IMR-90 (cell line): Measurements from ENCODE around the gene NKPD1. TPM values are rescaled to one million over a fixed set of nuclear protein-coding genes. Genes with fewer than 3 reads are reported as not detected.

Source experiments
- ATAC-seq: fragments of 200-7000 bp; cut with Tn5 transposase; 2 replicates; pipeline ENCODE4 v1.9.1; 2020; ENCODE audit warnings: low read depth, mild to moderate bottlenecking, moderate library complexity
- BruUV-seq: library from RNA; stranded (reverse); fragments of 400-500 nt; replicated peaks from 2 replicates; lab custom pipeline; 2021; lab: Mats Ljungman, UMichigan
- CTCF ChIA-PET: fragments of 300-600 bp; formaldehyde crosslinking; extraction: SDS; loops from one replicate; lab custom pipeline; 2021; ENCODE audit warnings: antibody characterized with exemption; lab: Yijun Ruan, JAX
- POLR2A ChIA-PET: fragments of 300-600 bp; sonication (Branson Sonifier 250); formaldehyde crosslinking; loops from one replicate; lab custom pipeline; 2022; ENCODE audit warnings: antibody characterized with exemption; ENCODE audit not compliant: unreplicated experiment; lab: Charles Lee
- DNase-seq: peaks from one replicate; pipeline ENCODE4 v3.0.0; 2013
- H2AFZ ChIP-seq: replicated peaks from 2 replicates; pipeline ENCODE3; 2013; ENCODE audit warnings: low read length, mild to moderate bottlenecking; ENCODE audit not compliant: poor library complexity
- H2AK5ac ChIP-seq: 2 replicates; pipeline ENCODE4 v1.6.1; 2013; ENCODE audit warnings: low read depth, low read length, inconsistent platforms
- H2AK9ac ChIP-seq: replicated peaks from 2 replicates; pipeline ENCODE3; 2013; ENCODE audit warnings: mild to moderate bottlenecking, low read depth, low read length, moderate library complexity; ENCODE audit not compliant: poor library complexity
- H2BK120ac ChIP-seq: 2 replicates; pipeline ENCODE4 v1.6.1; 2013; ENCODE audit warnings: low read depth, low read length, inconsistent platforms
- H2BK15ac ChIP-seq: 3 replicates; pipeline ENCODE4 v1.6.1; 2013; ENCODE audit warnings: low read depth, low read length, inconsistent platforms
- H2BK20ac ChIP-seq: 2 replicates; pipeline ENCODE4 v1.6.1; 2013; ENCODE audit warnings: low read depth, mild to moderate bottlenecking, inconsistent platforms, low read length, moderate library complexity
- H2BK5ac ChIP-seq: 2 replicates; pipeline ENCODE4 v1.6.1; 2013; ENCODE audit warnings: mild to moderate bottlenecking, low read depth, low read length, inconsistent platforms; ENCODE audit not compliant: poor library complexity, severe bottlenecking
- H3K14ac ChIP-seq: replicated peaks from 2 replicates; pipeline ENCODE4 v1.6.1; 2013; ENCODE audit warnings: low read depth, low read length, inconsistent platforms
- H3K18ac ChIP-seq: 2 replicates; pipeline ENCODE4 v1.6.1; 2013; ENCODE audit warnings: low read depth, low read length, control low read depth
- H3K23ac ChIP-seq: 2 replicates; pipeline ENCODE4 v1.6.1; 2013; ENCODE audit warnings: low read depth, low read length, inconsistent platforms
- H3K27ac ChIP-seq: 2 replicates; pipeline ENCODE4 v1.5.1; 2013; ENCODE audit warnings: mild to moderate bottlenecking, control low read depth, low read length; ENCODE audit not compliant: insufficient read depth
- H3K27me3 ChIP-seq: 2 replicates; pipeline ENCODE4 v1.6.1; 2013; ENCODE audit warnings: low read length; ENCODE audit not compliant: control insufficient read depth, insufficient read depth
- H3K36me3 ChIP-seq: 2 replicates; pipeline ENCODE4 v1.6.1; 2013; ENCODE audit warnings: low read length, mixed read lengths; ENCODE audit not compliant: control insufficient read depth, insufficient read depth
- H3K4ac ChIP-seq: 2 replicates; pipeline ENCODE4 v1.6.1; 2013; ENCODE audit warnings: low read depth, low read length, inconsistent platforms
- H3K4me1 ChIP-seq: 2 replicates; pipeline ENCODE4 v1.6.1; 2013; ENCODE audit warnings: low read length, mixed read lengths; ENCODE audit not compliant: control insufficient read depth, insufficient read depth
- H3K4me2 ChIP-seq: 2 replicates; pipeline ENCODE4 v1.6.1; 2013; ENCODE audit warnings: low read depth, mild to moderate bottlenecking, control low read depth, low read length, moderate library complexity
- H3K4me3 ChIP-seq: 2 replicates; pipeline ENCODE4 v1.5.1; 2013; ENCODE audit warnings: low read depth, mild to moderate bottlenecking, control low read depth, low read length, moderate library complexity; ENCODE audit not compliant: insufficient read depth
- H3K56ac ChIP-seq: 2 replicates; pipeline ENCODE4 v1.6.1; 2013; ENCODE audit warnings: low read length, inconsistent platforms; ENCODE audit not compliant: insufficient read depth; ENCODE audit errors: extremely low read depth
- H3K79me1 ChIP-seq, 2 experiments: 2 replicates each; pipeline ENCODE4 v1.6.1; 2013; ENCODE audit warnings: low read length in 2 of 2, inconsistent platforms in 1 of 2, low read depth in 1 of 2
- H3K9ac ChIP-seq: 2 replicates; pipeline ENCODE4 v1.6.1; 2013; ENCODE audit warnings: low read depth, low read length, control low read depth
- H3K9me1 ChIP-seq: 2 replicates; pipeline ENCODE4 v1.6.1; 2013; ENCODE audit warnings: low read length, inconsistent platforms; ENCODE audit not compliant: insufficient read depth
- H3K9me3 ChIP-seq: 2 replicates; pipeline ENCODE4 v1.6.1; 2013; ENCODE audit warnings: low read length; ENCODE audit not compliant: control insufficient read depth, insufficient read depth
- H4K20me1 ChIP-seq: 2 replicates; pipeline ENCODE4 v1.6.1; 2013; ENCODE audit warnings: low read length, inconsistent platforms; ENCODE audit not compliant: insufficient read depth
- H4K5ac ChIP-seq: 2 replicates; pipeline ENCODE4 v1.6.1; 2013; ENCODE audit warnings: mild to moderate bottlenecking, low read depth, low read length, control low read depth
- H4K8ac ChIP-seq, 2 experiments: 2 replicates each; pipeline ENCODE4 v1.6.1; 2013; ENCODE audit warnings: low read depth in 2 of 2, low read length in 2 of 2, control low read depth in 1 of 2, inconsistent platforms in 1 of 2
- H4K91ac ChIP-seq: 2 replicates; pipeline ENCODE4 v1.6.1; 2013; ENCODE audit warnings: low read depth, low read length, inconsistent platforms; ENCODE audit not compliant: insufficient read depth
- BHLHE40 ChIP-seq: fragments of 150-350 bp; IDR thresholded peaks from 2 replicates; pipeline ENCODE4 v1.6.1; 2016; ENCODE audit warnings: mild to moderate bottlenecking, low read depth, low read length
- CEBPB ChIP-seq: IDR thresholded peaks from 2 replicates; pipeline ENCODE4 v1.6.1; 2012; ENCODE audit warnings: low read depth, low read length, improper control_type of control experiment
- CHD1 ChIP-seq: IDR thresholded peaks from 2 replicates; pipeline ENCODE4 v1.6.1; 2012; ENCODE audit warnings: low read depth, low read length, improper control_type of control experiment
- FOS ChIP-seq: fragments of 150-350 bp; IDR thresholded peaks from 2 replicates; pipeline ENCODE4 v1.6.1; 2016; ENCODE audit warnings: low read depth, low read length
- MAFK ChIP-seq: IDR thresholded peaks from 2 replicates; pipeline ENCODE4 v1.6.1; 2012; ENCODE audit warnings: low read depth, low read length, improper control_type of control experiment
- MAZ ChIP-seq: IDR thresholded peaks from 2 replicates; pipeline ENCODE4 v1.6.1; 2012; ENCODE audit warnings: low read depth, mild to moderate bottlenecking, low read length, improper control_type of control experiment, moderate library complexity, borderline replicate concordance
- MXI1 ChIP-seq: IDR thresholded peaks from 2 replicates; pipeline ENCODE4 v1.6.1; 2012; ENCODE audit warnings: low read depth, mild to moderate bottlenecking, low read length, moderate library complexity, borderline replicate concordance
- NFE2L2 ChIP-seq: fragments of 150-350 bp; IDR thresholded peaks from 2 replicates; pipeline ENCODE4 v1.6.1; 2016; ENCODE audit warnings: low read depth, mild to moderate bottlenecking, low read length
- POLR2A ChIP-seq: IDR thresholded peaks from 2 replicates; pipeline ENCODE4 v1.6.1; 2012; ENCODE audit warnings: mild to moderate bottlenecking, low read depth, low read length
- RAD21 ChIP-seq: IDR thresholded peaks from 2 replicates; pipeline ENCODE4 v1.6.1; 2012; ENCODE audit warnings: low read length, improper control_type of control experiment
- RCOR1 ChIP-seq: IDR thresholded peaks from 2 replicates; pipeline ENCODE4 v1.6.1; 2012; ENCODE audit warnings: mild to moderate bottlenecking, low read length, improper control_type of control experiment; ENCODE audit not compliant: insufficient replicate concordance
- RFX5 ChIP-seq: IDR thresholded peaks from 2 replicates; pipeline ENCODE4 v1.8.0; 2012; ENCODE audit warnings: low read depth, mild to moderate bottlenecking, low read length, moderate library complexity
- SMC3 ChIP-seq: fragments of 150-350 bp; IDR thresholded peaks from 2 replicates; pipeline ENCODE4 v1.6.1; 2016; ENCODE audit warnings: low read depth, mild to moderate bottlenecking, antibody characterized with exemption, low read length, moderate library complexity
- WGBS, 2 experiments: methylation state at CpG; one replicate each; pipeline versions ENCODE4 v1.1.5 to v1.1.7; 2013; ENCODE audit warnings: missing lambda C conversion rate in 2 of 2; ENCODE audit not compliant: insufficient read length in 1 of 2; ENCODE audit errors: extremely low coverage in 2 of 2; 5-methylcytosine and 5-hydroxymethylcytosine counted together
- dilution Hi-C: fragments of 300-500 bp; cut with HindIII; formaldehyde crosslinking; loops from one replicate; pipeline ENCODE4 v1.14.3; 2018; ENCODE audit warnings: low sequenced_read_pairs; ENCODE audit not compliant: unreplicated experiment
- in situ Hi-C: fragments of 300-500 bp; cut with MboI; formaldehyde crosslinking; loops from 3 replicates; pipeline ENCODE4 v1.14.3; 2019; ENCODE audit warnings: low sequenced_read_pairs, inconsistent platforms, mixed read lengths
- intact Hi-C: fragments of 100-400 bp; cut with micrococcal nuclease; formaldehyde crosslinking; loops from 2 replicates; pipeline ENCODE4 v1.10.0; 2022
- polyA plus RNA-seq, 3 experiments: library from polyadenylated mRNA; depleted of rRNA; stranded (reverse); fragments of >200 nt; gene quantifications; 2 replicates each; pipeline ENCODE4 v1.2.3, GENCODE V29; 2012; ENCODE audit warnings: low replicate concordance in 1 of 3
- total RNA-seq: library from RNA; depleted of rRNA; stranded (reverse); fragments of >200 nt; gene quantifications from 2 replicates; pipeline ENCODE4 v1.2.3, GENCODE V29; 2012
- TF ChIP-seq, protein P1 (sequence below): fragments of 150-350 bp; IDR thresholded peaks from 2 replicates; pipeline ENCODE4 v1.6.1; 2016; ENCODE audit warnings: low read depth, mild to moderate bottlenecking, low read length, moderate library complexity, borderline replicate concordance
- TF ChIP-seq, protein P2 (sequence below): fragments of 150-350 bp; IDR thresholded peaks from 2 replicates; pipeline ENCODE4 v1.6.1; 2017; ENCODE audit warnings: mild to moderate bottlenecking, antibody characterized with exemption, low read length, low read depth
- TF ChIP-seq, protein P3 (sequence below): conservative IDR thresholded peaks from 2 replicates; pipeline ENCODE4 v1.5.1; 2012; ENCODE audit warnings: mild to moderate bottlenecking, low read depth, low read length, improper control_type of control experiment

The NKPD1 gene
- total and polyA plus RNA-seq, 2 of the 4 experiments (the other 2 are of a cell fraction), result under 0.01 to 0.09 TPM

DNA sequence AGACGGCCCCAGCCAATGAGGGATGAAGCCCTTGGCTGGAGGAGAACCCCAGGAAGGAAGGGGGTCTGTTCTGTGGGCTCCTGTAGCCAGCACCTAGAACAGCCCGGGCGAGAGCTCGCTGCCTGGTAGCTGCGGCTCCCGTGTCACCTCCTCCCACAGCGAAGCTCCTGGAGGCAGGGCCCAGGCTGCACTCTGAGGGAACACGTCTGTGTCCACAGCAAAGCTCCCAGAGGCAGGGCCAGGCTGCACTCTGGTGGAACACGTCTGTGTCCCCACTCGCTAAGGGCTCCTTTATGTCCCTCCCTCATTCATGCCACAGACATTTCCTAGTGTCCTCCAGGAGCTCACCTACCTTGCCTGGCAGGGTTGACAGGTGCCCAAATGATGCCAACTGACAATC lies 8.8 kb upstream of the NKPD1 start:
- 63% methylated on average over 3 of the region's 10 CpGs; no CpG with 5 or more reads in 1 of the 2 experiments for WGBS, 2 experiments
- no peaks in the 10 kb centered on the region for H3K79me1 ChIP-seq
- no peaks in the 10 kb centered on the region for H3K9me3 ChIP-seq
- intact Hi-C loops (no loop called here), dilution Hi-C loops (no loop called here), in situ Hi-C loops (no loop called here)
- ATAC-seq (no peak), DNase-seq (no peak)
- H3K14ac ChIP-seq, result no peak overlapping the region
- H3K27me3 ChIP-seq, result peaks cover 2% of the 10 kb centered on the region; the same call in 1 of the 2 replicates
- no peak overlapping the region for H3K27ac ChIP-seq
- H4K8ac ChIP-seq, result no peak overlapping the region
- H2BK120ac ChIP-seq, result no peak overlapping the region
- H2BK5ac ChIP-seq, result no peak overlapping the region
- no peak overlapping the region for H3K18ac ChIP-seq
- no peaks in the 10 kb centered on the region for H3K9me1 ChIP-seq
- H3K4me2 ChIP-seq, result no peak overlapping the region
- no TSS peak for BruUV-seq
- H3K36me3 ChIP-seq, result no peaks in the 10 kb centered on the region
- no peak for TF ChIP-seq RAD21
- TF ChIP-seq, protein P1, sequence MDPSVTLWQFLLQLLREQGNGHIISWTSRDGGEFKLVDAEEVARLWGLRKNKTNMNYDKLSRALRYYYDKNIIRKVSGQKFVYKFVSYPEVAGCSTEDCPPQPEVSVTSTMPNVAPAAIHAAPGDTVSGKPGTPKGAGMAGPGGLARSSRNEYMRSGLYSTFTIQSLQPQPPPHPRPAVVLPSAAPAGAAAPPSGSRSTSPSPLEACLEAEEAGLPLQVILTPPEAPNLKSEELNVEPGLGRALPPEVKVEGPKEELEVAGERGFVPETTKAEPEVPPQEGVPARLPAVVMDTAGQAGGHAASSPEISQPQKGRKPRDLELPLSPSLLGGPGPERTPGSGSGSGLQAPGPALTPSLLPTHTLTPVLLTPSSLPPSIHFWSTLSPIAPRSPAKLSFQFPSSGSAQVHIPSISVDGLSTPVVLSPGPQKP, result no peak
- no peak for TF ChIP-seq RCOR1
- no peak for TF ChIP-seq NFE2L2
- TF ChIP-seq, protein P2, sequence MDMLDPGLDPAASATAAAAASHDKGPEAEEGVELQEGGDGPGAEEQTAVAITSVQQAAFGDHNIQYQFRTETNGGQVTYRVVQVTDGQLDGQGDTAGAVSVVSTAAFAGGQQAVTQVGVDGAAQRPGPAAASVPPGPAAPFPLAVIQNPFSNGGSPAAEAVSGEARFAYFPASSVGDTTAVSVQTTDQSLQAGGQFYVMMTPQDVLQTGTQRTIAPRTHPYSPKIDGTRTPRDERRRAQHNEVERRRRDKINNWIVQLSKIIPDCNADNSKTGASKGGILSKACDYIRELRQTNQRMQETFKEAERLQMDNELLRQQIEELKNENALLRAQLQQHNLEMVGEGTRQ, result no peak
- no peak for TF ChIP-seq RFX5
- no peak for TF ChIP-seq FOS
- TF ChIP-seq CHD1, result no peak
- no peak for TF ChIP-seq MXI1
- TF ChIP-seq CEBPB, result no peak
- TF ChIP-seq SMC3, result no peak
- TF ChIP-seq MAZ, result no peak
- TF ChIP-seq, protein P3, sequence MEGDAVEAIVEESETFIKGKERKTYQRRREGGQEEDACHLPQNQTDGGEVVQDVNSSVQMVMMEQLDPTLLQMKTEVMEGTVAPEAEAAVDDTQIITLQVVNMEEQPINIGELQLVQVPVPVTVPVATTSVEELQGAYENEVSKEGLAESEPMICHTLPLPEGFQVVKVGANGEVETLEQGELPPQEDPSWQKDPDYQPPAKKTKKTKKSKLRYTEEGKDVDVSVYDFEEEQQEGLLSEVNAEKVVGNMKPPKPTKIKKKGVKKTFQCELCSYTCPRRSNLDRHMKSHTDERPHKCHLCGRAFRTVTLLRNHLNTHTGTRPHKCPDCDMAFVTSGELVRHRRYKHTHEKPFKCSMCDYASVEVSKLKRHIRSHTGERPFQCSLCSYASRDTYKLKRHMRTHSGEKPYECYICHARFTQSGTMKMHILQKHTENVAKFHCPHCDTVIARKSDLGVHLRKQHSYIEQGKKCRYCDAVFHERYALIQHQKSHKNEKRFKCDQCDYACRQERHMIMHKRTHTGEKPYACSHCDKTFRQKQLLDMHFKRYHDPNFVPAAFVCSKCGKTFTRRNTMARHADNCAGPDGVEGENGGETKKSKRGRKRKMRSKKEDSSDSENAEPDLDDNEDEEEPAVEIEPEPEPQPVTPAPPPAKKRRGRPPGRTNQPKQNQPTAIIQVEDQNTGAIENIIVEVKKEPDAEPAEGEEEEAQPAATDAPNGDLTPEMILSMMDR, result no peak
- TF ChIP-seq BHLHE40, result no peak
- TF ChIP-seq MAFK, result no peak
- TF ChIP-seq POLR2A, result no peak
- no peak overlapping the region for H4K5ac ChIP-seq
- H3K4me1 ChIP-seq, result peaks cover 2% of the 10 kb centered on the region
- no peak overlapping the region for H3K56ac ChIP-seq
- no peak overlapping the region for H4K91ac ChIP-seq
- ChIA-PET POLR2A (no interaction called here), CTCF (interaction anchor here (1.4 kb wide), 1 partner anchor 170 kb away, joined by 3 read pairs; no protein-coding TSS in a partner anchor)
- no peak overlapping the region for H3K23ac ChIP-seq
- H3K4me3 ChIP-seq, result no peak overlapping the region
- peak overlapping the region; percentile 3 for H2AK9ac ChIP-seq
- no peaks in the 10 kb centered on the region for H4K20me1 ChIP-seq
- no peak overlapping the region for H3K4ac ChIP-seq
- H2AK5ac ChIP-seq, result no peak overlapping the region
- no peak overlapping the region for H2BK20ac ChIP-seq
- no peak overlapping the region for H3K9ac ChIP-seq
- H2BK15ac ChIP-seq, result no peak overlapping the region
- no peak overlapping the region for H2AFZ ChIP-seq
